ENCODE results near the gene PTER. TPM values are rescaled to one million over a fixed set of nuclear protein-coding genes. Genes with fewer than 3 reads are reported as not detected.
A peak's percentile ranks its signal among the peaks of the same experiment; 100 is the strongest.

The PTER gene
- total and polyA plus RNA-seq, 10 of the 15 experiments (the other 5 are each of a cell fraction or from before 2014, with no cell fraction given), result 16.0 to 31.2 (median 23.1) TPM

DNA sequence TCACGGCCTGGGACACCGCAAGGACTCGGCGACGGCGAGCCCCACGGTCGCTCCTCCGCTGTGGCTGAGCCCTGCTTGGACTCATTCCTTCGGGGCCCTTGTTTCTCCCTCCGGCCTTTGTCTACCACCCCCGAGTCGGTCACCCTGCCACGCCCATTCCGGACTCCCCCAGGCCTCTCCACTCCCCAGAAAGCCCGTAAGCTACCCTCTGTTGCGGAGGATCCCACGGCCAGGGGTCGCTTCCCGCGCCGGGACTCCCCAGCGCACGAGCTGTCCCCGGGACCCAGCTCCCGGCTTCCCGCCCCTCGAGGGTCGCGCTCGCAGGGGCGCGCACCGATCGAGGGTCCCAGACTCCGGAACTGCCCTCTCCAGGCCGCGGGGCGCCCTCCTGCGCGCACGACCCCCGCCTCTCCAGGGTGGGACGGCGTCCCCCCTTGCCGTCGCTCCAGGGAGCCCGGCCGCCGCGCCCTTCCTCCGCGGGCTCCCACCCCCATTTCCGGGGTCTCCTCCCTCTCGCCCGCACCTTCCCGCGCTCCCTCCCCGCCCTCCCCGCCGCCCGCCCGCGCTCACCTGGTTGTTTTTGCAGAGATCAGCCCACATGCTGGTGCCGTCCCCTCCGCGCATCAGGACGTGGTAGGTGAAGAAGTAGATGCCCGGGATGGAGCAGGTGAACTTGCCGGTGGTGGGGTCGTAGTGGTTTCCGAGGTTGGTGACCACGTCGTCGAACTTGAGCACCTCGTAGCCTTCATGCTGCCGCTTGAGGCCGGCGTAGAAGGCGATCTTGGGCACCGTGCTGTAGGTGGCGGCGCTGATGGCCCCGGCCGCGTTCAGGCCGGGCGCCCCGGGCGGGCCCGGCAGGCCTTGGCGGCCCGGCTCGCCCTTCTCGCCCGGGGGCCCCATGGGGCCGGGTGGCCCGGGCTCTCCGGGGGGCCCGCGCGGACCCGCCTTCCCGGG lies 83.4 kb downstream of the PTER start (continued):
- TF ChIP-seq, protein P1, sequence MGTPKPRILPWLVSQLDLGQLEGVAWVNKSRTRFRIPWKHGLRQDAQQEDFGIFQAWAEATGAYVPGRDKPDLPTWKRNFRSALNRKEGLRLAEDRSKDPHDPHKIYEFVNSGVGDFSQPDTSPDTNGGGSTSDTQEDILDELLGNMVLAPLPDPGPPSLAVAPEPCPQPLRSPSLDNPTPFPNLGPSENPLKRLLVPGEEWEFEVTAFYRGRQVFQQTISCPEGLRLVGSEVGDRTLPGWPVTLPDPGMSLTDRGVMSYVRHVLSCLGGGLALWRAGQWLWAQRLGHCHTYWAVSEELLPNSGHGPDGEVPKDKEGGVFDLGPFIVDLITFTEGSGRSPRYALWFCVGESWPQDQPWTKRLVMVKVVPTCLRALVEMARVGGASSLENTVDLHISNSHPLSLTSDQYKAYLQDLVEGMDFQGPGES (IDR thresholded peaks at IDR 0.05), result no peak

DNA sequence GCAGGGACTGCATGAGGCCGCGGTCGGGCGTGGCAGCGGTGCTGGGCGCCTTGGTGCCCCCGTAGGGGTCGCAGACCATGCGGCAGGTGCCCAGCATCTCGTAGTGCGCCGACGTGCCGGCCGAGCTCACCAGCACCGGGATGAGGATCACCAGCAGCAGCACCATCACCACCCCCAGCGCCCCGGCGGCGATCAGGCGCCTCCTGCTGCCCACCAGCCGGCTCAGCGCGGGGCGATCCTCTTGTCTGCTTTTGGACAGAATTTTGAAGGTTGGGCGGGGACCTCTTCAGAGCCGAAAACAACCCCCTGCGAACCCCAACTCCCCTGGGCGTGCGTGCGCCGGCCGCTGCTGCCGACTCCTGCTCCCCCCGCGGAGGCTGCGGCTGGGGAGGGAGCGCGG lies 84.1 kb downstream of the PTER start:
- ATAC-seq (peak; percentile 59), DNase-seq (ENCODE audit: low read depth, low spot score) (no peak), FAIRE-seq (no peak)
- Histone ChIP-seq H3K79me2 (ENCODE audit: control insufficient read depth, insufficient read depth, low read length) (no peaks in the 10 kb centered on the region), H3K4me2 (ENCODE audit: control insufficient read depth, insufficient read depth) (peak overlapping the region; percentile 98), H3K4me3 (peak overlapping the region; percentile 62), H4K20me1 (ENCODE audit: control insufficient read depth, insufficient read depth) (no peaks in the 10 kb centered on the region), H3K27ac (ENCODE audit: control insufficient read depth, insufficient read depth) (no peak overlapping the region), H3K9ac (ENCODE audit: control insufficient read depth, insufficient read depth, low read length) (no peak overlapping the region; the same call in 1 of the 2 replicates), H3K4me1 (ENCODE audit: control insufficient read depth, insufficient read depth, low read length) (peaks cover 8% of the 10 kb centered on the region), H3K27me3 (replicated peaks in 1 of 2; ENCODE audit: control insufficient read depth in 2 of 2, insufficient read depth in 2 of 2, low read length in 1 of 2) (peaks cover 2 to 3% of the 10 kb centered on the region in 2 experiments; a peak in 1 of 4 replicates), H3K36me3 (ENCODE audit: control insufficient read depth in 2 of 2, insufficient read depth in 2 of 2, low read length in 1 of 2) (no peaks in the 10 kb centered on the region), H2AFZ (ENCODE audit: control insufficient read depth, low read depth, low read length) (peak overlapping the region; percentile 33), H3K9me3 (replicated peaks; ENCODE audit: control insufficient read depth, insufficient read depth, low read length) (no peaks in the 10 kb centered on the region)
- intact Hi-C loops (cut with micrococcal nuclease; ENCODE audit: unreplicated experiment), result no loop called here
- ChIA-PET CTCF (no interaction called here), POLR2A (interaction anchor here (0.6 kb wide), 1 partner anchor 75 kb away, joined by 4 read pairs; no protein-coding TSS in a partner anchor), RAD21 (ENCODE audit: unreplicated experiment) (interaction anchor here (1.1 kb wide), 1 partner anchor 81 kb away, joined by 4 read pairs; no protein-coding TSS in a partner anchor), SMC1A (ENCODE audit: uncharacterized antibody, unreplicated experiment) (no interaction called here)
- BruUV-seq (replicated peaks), result no TSS peak
- 2% methylated on average over 26 of the region's 39 CpGs for WGBS (ENCODE audit: insufficient coverage, insufficient replicate concordance, low lambda C conversion rate, missing lambda C conversion rate)
- in situ Hi-C loops (cut with MboI), result no loop called here
- TF ChIP-seq SMC3 (IDR thresholded peaks at IDR 0.05; ENCODE audit: borderline replicate concordance, low read length) (peak; percentile 32; the same call in 1 of the 2 replicates), RAD21 (IDR thresholded peaks at IDR 0.05; ENCODE audit: insufficient read depth, low read depth, low read length) (peak; percentile 47), KDM1A (IDR thresholded peaks at IDR 0.05; ENCODE audit: borderline replicate concordance) (no peak), BHLHE40 (IDR thresholded peaks at IDR 0.05; ENCODE audit: borderline replicate concordance in 1 of 2, low read depth in 2 of 2, low read length in 1 of 2) (0 out of 4 replicates have a peak, but pooled peaks of 1 of the 2 experiments have one; percentile 11)
- TF ChIP-seq, protein P2, sequence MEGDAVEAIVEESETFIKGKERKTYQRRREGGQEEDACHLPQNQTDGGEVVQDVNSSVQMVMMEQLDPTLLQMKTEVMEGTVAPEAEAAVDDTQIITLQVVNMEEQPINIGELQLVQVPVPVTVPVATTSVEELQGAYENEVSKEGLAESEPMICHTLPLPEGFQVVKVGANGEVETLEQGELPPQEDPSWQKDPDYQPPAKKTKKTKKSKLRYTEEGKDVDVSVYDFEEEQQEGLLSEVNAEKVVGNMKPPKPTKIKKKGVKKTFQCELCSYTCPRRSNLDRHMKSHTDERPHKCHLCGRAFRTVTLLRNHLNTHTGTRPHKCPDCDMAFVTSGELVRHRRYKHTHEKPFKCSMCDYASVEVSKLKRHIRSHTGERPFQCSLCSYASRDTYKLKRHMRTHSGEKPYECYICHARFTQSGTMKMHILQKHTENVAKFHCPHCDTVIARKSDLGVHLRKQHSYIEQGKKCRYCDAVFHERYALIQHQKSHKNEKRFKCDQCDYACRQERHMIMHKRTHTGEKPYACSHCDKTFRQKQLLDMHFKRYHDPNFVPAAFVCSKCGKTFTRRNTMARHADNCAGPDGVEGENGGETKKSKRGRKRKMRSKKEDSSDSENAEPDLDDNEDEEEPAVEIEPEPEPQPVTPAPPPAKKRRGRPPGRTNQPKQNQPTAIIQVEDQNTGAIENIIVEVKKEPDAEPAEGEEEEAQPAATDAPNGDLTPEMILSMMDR (IDR thresholded peaks at IDR 0.05 in 2 of 3, conservative IDR thresholded peaks at IDR 0.05 in 1 of 3; ENCODE audit: control insufficient read depth in 2 of 3, extremely low read depth in 1 of 3, insufficient read depth in 1 of 3, low read depth in 3 of 3, low read length in 3 of 3), result peak; percentile 31 to 49 (median 42); a peak in 5 of 6 replicates
- TF ChIP-seq, protein P3, sequence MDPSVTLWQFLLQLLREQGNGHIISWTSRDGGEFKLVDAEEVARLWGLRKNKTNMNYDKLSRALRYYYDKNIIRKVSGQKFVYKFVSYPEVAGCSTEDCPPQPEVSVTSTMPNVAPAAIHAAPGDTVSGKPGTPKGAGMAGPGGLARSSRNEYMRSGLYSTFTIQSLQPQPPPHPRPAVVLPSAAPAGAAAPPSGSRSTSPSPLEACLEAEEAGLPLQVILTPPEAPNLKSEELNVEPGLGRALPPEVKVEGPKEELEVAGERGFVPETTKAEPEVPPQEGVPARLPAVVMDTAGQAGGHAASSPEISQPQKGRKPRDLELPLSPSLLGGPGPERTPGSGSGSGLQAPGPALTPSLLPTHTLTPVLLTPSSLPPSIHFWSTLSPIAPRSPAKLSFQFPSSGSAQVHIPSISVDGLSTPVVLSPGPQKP (IDR thresholded peaks at IDR 0.05; ENCODE audit: low read depth, low read length), result no peak
